ENCODE results near the gene ACTR1A.
A peak's percentile ranks its signal among the peaks of the same experiment; 100 is the strongest.
"Not testable (repeated sequence)": the region's sequence is repeated elsewhere in the genome, so short reads cannot be mapped to it uniquely, and the experiment has no call there.

ACTR1A gene

DNA sequence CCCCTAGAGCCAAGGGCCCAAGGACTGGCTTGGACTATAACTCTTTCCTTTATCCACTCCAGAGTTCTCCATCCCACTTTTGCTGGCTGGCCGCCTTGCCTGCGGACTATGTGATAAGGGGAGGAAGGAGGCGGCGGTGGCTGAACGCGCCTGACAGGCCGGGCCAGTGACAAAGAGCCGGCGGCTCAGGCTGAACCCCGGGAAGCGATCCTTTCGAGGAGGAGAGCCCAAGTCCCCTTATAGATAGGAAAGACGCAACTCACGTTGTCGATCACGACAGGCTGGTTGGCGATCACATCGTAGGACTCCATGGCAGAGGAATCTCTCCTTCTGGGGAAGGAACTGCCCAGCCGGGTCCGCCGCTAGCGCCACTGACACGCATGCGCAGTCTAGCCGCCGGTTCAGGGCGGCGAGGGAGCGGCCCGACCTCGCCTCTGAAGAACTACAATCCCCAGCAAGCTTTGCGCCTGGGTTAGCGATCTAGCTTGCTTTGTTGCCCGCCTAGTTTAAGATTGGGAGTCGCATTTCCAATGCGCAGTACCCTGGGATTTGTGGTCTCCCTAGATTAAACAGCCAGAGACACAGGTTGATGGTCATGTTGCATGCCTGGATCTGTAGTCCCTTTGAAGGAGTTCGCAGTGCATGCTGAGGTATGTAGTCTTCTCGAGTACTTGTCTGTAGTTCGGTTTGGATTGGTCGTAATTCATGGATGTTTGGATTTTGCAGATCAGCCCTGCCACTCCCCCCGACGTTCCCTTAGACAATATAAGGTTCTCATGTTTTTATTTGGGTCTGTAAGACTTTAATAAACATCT lies at the start of gene ACTR1A:
TSS of gene ACTR1A (minus strand) at position 376 of the 815 bp plus-strand sequence. CDS start at position 311, 65 bp downstream.
- DNase-seq (peak; percentile 96), ATAC-seq (peak; percentile 56)

DNA sequence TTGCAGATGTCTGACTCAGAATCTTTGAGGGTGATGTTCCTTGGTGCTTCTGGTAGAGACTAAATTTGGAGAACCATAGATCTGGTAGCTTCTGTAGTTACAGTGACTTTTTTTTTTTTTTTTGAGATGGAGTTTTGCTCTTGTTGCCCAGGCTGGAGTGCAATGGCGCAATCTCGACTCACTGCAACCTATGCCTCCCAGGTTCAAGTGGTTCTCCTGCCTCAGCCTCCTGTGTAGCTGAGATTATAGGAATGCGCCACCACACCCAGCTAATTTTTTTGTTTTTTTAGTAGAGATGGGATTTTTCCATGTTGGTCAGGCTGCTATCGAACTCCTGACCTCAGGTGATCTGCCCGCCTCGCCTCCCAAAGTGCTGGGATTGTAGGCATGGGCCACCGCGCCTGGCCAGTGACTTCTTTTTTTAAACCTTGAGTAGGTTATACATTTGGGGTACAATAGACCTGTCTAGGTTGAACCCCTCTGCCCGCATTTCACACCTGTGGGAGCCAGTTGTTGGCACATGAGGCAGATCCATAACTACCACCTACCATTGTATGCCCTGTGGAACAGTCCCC lies 48.2 kb upstream of the ACTR1A start:
- ATAC-seq: no peak
- DNase-seq: no peak

DNA sequence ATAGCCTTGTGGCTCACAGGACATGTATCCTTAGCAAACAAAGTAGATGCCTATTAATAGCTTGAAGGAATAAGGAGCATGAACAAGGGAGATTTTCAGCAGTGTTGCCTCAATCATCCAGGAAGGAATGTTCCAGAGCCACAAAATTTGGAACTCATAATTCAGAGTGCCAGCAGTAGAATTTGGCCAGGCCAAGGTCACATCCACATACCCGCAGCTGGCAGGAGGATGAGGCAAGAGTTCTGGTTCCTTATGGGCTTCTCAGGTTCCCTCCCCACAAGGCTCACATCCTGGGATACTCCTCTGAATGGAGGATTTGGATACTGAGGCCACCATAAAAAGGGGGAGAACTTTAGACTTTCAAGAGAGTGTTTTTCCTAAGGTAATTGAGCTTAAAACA lies 47.0 kb upstream of the ACTR1A start:
- DNase-seq (no peak), ATAC-seq (no peak)

DNA sequence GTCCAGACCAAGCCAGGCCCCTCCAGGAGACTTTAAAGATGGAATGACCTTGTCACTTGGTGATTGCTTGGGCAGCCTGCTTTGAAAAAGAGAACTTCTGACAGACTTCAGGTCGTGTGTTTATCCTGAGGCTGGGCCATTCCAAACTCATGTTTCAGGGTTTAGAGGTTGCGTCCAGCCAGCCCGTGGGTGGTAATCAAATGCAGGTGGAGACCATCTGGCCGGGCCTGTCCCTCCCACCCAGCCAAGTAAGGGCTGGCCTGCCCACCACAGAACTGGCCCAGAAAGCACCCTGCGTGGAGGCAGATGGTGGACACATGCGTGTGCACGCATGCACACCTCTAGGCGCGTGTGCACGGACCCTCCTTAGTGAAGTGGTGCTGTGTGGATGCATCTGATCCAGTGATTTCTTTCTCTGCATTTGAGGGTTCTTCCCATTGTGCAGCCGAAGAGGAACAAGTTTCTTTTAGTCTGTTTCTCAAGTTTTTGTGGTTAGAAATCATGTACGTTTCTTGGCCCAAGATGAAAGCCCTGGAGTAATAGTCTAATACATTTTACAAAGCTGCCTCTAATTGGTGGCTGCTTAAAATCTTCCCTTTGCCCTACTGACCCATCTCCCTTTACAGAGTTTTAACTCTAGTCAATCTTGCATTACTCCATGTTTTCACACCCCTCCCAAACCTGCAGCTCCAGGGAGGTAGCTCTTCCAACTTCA lies 44.3 kb upstream of the ACTR1A start:
- ATAC-seq (no peak), DNase-seq (no peak)

DNA sequence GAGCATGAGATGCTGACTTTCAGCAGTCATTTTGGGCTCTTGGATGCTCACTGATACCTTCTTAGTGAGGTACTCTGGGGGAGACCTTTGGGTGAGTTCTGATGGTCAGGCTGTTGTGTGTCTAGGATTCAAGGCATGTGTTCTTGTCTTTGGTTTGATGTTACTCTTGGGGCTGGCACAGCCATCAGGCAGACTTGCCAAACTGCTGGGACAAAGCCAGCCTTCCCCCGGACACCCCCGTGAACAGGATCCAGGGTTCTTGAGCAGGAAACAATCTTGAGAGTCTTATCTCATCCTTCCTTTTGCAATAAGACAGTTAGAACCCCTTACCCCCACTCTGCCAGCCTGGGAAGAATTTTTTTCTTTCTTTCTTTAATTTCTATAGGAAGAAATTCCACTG lies 43.5 kb upstream of the ACTR1A start:
- no peak for ATAC-seq
- no peak for DNase-seq

DNA sequence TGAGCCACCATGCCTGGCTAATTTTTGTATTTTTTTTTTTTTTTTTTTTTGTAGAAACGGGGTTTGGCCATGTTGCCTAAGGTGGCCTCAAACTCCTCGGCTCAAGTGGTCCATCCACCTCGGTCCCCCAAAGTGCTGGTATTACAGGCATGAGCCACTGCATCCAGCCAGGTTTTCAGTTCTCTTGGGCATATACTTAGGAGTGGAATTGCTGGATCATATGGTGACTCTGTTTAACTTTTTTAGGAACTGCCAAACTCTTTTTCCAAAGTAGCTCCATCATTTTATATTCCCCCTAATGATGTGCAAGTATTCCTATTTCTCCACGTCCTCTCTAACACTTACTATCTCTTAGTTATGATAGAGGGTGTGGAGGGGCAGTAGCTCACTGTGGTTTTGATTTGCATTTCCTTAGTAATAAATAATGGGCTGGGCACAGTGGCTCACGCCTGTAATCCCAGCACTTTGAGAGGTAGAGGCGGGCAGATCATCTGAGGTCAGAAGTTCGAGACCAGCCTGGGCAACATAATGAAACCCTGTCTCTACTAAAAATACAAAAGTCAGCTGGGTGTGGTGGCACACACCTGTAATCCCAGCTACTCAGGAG lies 42.9 kb upstream of the ACTR1A start:
- DNase-seq (no peak), ATAC-seq (no peak)

DNA sequence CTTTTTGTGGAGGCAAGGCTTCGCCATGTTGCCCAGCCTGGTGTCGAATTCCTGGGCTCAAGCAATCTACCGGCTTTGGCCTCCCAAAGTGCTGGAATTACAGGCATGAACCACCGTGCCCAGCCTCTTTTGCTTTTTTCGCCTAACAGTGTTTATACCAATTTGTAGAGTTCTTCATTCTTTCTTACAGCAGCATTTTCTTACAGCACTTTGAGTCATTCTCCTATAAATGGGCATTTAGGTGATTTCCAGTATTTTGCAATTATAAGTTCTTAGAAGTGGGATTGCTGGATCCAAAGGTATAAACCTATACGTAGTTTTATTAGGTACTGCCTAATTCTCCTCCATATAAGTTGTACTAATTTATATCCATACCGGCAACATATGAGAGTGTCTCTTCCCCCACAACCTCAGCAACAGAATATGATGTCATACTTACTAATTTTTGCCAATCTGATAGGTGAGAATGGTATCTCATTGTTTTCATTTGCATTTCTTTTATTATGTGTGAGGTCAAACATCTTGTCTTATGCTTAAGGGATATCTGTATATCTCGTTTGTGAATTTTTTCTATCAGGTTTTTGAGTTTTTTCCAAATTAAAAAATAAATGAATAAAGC lies 40.4 kb upstream of the ACTR1A start:
- DNase-seq: no peak
- no peak for ATAC-seq

DNA sequence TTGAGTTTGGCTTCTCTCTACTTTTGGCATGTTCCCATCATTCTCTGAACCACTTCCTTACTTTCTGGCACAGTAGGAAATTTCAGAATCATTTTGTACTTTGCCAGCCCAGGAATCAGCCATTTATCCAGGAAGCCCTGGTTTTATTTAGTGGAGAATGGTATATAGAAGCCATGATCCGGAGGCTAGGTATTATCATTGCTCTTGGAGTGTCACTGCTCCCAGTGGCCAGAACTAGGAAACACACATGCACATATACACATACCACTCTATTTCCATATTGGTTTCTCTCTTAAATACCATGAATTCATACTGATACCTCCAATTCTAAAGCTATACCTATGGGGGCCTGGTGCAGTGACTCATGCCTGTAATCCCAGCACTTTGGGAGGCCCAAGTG lies 37.5 kb upstream of the ACTR1A start:
- peak; percentile 96 for ATAC-seq
- DNase-seq: peak; percentile 6

DNA sequence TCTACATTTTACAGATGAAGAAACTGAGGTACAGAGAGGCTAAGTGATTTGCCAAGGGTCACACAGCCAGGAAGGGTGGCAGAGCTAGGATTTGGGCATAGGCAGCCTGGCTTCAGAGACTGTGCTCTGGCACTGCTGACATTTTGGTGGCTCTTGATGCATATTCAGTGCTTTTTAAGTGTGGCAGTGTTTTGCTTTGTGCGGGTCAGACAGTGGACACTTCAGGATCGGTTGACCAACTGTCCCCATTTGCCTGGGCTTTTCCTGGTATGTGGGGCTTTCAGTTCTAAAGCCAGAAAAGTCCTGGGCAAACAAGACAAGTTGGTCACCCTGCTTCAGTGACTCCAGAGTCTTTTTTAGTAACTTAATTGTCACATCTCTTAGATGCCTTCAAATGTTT lies 36.3 kb upstream of the ACTR1A start:
- DNase-seq (no peak), ATAC-seq (no peak)

DNA sequence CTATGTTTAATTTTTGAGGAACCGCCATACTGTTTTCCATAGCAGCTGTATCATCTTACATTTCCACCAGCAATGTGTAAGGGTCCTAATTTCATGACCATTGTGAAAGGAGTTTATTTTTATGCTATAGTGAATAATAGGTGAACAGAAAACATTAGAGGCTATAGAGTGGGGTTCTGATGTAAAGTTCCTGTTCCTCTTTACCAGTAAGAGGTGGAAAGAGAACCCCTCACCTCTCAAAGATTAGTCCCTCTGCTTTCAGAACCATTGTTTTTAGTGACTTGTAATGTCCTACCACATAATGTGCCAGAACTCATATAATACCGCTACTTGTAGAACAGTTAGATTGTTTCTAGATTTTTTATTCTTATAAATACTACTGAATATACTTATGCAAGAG lies 35.4 kb upstream of the ACTR1A start:
- DNase-seq (no peak), ATAC-seq (no peak)

DNA sequence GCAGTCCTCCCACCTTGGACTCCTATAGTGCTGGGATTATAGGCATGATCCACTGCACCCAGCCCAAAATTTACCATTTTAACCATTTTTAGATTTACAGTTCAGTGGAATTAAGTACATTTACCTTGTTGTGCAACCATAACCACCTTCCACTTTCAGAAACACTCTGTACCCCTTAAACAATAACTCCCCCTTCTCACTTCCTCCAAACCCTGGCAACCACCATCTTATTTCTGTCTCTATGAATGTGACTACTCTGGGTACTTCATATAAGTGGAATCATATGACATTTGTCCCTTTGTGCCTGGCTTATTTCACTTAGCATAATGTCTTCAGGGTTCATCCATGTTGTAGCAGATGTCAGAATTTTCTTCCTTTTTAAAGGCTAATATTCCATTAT lies 34.9 kb upstream of the ACTR1A start:
- ATAC-seq: no peak
- DNase-seq: no peak

DNA sequence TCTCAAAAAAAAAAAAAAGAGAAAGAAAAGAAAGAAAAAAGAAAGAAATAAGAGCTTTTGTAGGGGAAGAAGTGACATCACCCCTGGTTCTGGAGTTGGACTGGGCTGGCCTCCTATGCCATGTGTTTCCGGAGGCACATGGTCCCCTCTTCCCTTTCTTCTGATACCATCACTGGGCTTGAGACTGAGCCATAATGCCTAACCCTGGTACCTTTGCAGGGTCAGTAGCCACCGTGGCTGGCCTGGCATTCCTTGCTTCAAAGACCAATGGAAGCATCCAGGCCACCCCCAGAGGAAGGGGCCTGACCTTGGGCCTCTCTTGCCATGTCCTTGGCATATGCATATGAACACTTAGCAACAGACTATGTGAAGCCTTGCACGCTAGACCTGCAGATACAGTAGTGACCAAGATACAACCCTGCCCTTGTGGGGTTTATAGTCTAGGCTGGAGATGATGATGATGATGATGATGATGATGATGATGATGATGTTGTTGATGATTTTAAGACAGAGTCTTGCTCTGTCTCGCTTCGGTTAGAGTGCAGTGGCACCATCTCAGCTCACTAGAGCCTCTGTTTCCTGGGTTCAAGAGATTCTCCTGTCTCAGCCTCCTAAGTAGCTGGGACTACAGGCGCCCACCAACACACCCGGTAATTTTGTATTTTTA lies 33.1 kb upstream of the ACTR1A start:
- DNase-seq (no peak), ATAC-seq (no peak)

DNA sequence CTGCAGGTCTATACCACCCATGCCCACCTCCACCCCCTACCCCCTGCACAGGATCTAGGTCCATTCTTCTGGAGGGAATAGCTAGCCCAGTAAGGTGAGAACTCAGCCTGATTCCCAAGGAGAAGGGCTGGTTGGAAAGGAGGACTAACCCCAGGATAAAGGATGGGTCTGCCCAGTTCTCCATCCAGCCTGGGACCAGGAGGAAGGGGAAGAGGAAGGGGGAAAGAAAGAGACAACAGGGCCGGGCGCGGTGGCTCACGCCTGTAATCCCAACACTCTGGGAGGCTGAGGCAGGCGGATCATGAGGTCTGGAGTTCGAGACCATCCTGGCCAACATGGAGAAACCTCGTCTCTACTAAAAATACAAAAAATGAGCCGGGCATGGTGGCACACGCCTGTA lies 32.5 kb upstream of the ACTR1A start:
- not testable (repeated sequence) for DNase-seq, ATAC-seq

DNA sequence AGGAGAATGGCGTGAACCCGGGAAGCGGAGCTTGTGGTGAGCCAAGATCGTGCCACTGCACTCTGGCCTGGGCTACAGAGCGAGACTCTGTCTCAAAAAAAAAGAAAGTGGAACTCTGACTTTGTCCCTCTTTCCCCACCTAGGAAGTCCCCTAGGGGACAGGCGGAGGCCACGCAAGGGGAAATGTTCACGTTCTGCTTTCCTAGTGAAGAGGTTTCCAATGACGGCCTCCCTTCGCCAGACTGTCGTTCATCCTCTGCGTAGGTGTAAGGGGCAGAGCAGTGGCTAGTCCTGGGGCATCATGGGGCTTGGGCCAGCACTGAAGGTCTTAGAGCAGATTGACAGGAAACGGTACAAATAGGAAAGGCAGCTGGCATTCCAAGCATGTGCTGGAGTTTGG lies 31.8 kb upstream of the ACTR1A start:
- ATAC-seq (no peak), DNase-seq (no peak)

DNA sequence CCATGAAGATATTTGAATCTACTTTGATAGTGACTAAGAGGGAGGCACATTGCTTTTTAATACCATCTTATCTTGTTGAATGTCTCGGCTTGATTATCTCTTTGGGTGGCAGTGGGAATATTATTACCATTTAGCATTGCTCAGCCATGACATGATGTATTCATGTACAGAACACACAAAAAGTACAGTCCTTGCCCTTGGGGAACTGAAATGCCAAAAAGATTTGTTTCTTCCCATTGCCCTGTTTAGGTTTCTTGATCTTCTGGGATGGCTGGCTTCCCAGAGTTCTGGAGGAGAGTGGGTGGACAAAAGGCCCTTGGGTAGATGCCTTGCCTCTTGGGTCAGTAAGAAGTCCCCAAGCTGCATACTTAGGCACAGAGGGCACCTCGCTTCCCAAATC lies 25.0 kb upstream of the ACTR1A start:
- ATAC-seq: no peak

DNA sequence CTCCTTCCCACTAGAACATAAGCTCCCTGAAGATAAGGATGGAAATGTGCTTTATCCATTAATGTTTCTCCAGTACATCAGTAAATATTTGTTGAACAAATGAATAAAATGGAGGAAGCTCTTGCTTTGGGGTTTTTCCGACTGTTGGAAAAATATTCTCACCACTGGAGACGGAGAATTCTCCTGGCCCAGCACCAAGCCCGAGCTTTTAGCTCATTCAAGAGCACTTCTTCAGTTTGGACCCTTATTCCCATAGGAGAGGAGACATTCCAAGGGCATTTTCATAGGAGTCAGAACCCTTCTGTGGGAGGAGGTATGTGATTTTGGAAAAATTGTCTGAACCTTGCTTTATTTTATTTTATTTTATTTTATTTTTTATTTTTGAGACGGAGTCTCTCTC lies 22.2 kb upstream of the ACTR1A start:
- DNase-seq (no peak), ATAC-seq (no peak)

More for the DNA sequence above, 25.0 kb upstream of the ACTR1A start:
- no peak for DNase-seq

DNA sequence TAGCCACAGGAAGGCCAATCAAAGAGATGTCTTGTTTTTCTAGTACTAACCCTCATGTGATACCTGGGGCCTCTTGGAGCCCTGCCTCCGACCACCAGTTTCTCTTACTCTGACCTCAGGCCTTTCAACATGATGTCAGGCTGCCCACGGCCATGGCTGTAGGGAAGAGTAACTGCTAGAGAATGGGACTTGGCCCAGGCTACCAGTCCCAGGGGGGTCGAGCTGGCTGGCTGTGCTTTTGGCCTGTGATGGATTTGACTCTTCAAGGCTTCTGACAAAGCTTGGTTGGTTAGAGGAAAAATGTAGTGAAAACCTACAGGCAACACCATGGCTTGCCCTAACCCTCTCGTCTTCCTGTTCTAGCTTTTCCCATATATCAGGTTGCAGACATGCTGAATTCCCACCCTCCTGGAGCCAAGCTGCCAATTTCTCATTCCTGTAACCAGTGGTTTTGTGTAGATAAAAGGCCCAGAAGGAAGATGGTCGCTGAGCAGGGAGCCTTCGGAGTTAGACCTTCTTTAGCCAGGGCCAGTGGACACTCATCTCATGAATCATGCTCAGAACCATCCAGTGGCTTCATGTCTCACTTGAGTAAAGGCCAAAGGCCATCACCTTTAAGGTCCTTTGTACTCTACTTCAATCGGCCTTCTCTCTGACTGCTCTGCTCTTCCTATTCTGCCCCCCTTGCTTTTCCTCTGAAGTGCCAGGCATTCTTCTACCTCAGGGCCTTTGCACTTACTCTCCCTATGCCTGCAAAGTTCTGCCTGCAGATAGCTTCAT lies 20.9 kb upstream of the ACTR1A start:
- DNase-seq (no peak), ATAC-seq (peak; percentile 32)

DNA sequence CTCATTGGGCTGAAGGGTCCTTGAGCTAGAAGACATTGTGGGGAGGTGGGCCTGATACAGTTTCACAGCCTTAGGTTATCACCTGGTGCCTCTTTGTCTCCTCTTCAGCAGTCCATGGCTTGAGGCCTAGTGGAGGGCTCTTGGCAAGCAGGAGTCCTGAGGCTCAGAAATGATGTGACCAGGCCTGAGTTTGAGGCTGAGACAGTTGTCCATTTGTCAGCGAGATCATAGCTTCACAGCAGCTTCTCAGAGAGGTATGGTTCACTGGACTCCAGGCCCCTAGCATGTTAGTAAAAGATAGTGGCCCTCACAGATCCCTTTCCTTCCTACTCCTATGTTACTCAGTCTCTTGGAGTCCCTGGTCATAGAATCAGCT lies 20.4 kb upstream of the ACTR1A start:
- ATAC-seq (no peak), DNase-seq (no peak)

DNA sequence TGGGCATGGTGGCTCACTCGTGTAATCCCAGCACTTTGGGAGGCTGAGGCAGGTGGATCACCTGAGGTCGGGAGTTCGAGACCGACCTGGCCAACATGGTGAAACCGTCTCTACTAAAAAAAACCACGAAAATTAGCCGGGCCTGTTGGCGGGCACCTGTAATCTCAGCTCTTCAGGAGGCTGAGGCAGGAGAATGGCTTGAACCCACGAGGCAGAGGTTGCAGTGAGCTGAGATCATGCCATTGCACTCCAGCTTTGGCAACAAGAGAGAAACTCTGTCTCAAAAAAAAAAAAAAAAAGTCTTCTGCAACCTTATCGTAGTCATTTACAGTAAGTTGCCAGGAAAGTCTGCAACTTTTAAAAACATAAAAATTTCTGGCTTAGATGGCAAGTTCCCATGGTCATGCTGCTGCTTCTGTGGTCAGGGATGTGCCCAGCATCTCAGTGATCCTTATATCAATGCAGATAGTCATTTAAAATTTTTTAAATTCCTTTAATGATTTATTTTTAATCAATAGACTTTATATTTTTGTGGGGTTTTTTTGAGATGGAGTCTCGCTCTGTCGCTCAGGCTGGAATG lies 16.8 kb upstream of the ACTR1A start:
- ATAC-seq: no peak
- DNase-seq: no peak

DNA sequence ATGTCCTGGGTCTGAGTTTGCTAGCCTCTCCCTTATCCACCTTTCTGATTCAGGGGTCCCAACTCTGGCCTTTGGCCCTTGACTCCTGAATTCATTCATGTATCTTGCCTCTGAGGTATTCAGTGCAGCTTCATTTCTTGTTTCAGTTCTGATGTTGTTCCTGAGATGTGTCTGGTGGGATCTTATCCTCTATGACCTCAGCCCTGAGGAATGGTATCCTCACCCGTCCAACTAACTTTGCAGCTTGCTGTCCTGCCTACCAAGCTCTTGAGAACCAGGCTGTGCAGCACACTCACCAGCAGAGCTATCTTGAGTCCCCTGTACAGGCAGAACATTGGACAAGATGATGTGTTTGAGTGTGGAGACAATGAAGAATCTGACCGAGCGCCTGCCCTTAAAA lies 15.0 kb upstream of the ACTR1A start:
- ATAC-seq: no peak
- DNase-seq: no peak

DNA sequence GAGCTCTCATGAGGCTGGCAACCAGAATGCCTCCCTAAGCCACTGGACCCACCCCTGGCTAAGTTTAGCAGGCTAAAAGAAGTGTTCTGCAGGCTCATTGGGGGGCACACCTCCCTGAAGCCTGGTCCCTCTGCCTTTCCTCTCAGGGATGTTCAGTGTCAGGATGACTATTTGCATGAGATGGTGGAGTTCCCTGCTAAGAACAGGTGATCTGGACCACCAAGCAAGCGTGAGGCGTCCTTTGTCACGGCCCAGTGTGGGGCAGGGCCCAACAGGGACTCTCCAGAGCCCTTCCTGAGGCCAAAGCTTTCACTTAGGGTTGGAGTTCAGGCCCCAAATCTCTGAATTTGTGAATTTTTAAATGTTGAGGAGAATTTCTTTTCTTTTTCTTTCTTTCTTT lies 13.2 kb upstream of the ACTR1A start:
- DNase-seq (no peak), ATAC-seq (no peak)
